GM21515 (cell line): Measurements from ENCODE around the gene HOXA13.

Experiments
- ATAC-seq: cut with Tn5 transposase; IDR thresholded peaks from one replicate; pipeline ENCODE4 v1.9.1; 2021; ENCODE audit not compliant: unreplicated experiment

The HOXA13 gene

DNA sequence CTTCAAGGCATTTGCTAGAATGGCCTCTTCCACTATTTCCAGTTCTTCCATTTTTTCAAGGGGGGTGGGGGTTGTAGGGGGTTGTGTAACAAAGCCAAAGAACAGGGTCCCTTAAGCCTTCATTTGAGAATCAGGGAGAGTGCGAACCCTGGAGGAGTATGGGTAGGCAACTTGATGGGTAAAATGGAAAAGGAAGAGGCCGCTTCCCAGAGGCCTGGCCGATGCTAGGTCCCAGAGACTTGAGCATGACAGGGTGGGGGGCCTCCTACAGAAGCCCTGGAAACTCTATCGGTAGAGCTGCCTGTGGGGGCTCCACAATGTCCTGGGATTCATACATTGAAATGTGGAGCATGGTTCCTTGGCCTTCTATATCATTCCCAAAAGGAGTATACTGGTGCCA lies 9.1 kb upstream of the HOXA13 start:
- no peak for ATAC-seq

DNA sequence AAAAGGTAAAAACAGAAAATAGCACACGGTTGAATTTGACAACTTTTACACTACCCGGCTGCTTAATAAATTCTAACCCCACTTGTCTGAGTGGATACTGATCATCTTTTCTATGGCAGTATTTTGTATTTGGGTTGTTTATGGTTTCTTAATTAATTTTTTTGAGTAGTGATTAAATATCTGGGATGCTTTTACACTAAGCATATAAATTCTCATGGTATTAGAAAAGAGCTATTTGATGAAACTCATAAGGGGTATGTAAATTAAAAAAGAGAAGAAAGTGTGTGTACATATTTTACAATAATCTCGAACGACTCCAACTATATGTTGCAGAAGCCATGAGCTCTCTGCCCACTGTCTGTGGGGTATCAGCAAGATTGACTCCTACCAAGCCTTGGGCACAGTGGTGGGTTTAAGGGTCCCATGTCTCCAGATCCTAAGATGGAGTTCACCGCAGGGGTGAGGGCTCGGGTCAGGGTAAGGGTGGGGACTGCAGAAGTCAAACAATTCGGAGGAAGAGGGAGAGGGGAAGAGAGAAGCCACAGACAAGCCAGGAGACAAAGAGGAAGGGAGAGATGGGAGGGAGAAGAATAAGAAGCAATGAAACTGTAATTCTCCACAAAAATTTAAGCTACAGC lies 7.6 kb upstream of the HOXA13 start:
- no peak for ATAC-seq

DNA sequence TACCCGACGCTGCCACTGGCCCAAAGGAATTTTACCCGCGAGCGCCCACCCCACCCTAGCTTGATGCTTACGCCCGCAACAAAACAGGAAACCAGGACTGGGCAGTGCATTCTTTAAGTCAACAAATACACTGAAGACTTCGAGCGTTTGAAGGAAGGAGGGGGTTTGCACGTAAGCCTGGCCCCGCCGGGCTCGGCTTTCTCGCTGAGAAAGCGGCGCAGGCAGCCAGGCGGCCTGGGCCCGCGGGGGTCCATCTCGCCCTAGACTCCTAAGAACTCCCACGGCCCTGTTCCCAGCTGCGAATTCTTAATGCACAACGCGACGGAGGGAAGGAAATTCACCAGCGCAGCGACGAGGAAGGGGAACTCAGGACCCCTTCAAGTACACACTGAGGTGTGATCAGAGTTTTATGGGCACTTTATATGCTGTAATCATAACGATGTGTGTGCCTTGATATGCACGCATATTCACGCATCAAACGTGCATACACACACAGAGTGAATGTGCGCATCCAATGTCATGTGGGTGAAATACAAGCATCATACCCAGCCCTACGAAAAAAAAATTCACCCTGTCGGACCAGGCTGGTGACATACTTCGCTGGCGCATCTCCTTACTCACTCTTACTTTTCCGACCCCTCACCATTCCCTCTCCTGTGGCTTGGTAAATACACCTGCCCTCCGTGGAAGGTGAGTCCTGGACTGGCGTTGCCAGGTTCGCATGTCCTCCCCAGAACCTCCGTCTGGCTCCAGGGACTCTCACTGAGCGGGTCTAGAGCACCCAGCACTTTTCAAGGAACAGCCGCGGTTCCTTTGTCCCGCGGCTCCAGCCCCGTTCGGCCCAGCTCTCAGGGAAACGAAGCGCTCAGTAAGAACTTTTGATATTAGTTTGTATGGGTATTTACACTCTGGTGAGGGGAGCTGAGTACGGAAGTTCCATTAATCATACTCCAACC lies 5.7 kb upstream of the HOXA13 start:
- ATAC-seq, result no peak

DNA sequence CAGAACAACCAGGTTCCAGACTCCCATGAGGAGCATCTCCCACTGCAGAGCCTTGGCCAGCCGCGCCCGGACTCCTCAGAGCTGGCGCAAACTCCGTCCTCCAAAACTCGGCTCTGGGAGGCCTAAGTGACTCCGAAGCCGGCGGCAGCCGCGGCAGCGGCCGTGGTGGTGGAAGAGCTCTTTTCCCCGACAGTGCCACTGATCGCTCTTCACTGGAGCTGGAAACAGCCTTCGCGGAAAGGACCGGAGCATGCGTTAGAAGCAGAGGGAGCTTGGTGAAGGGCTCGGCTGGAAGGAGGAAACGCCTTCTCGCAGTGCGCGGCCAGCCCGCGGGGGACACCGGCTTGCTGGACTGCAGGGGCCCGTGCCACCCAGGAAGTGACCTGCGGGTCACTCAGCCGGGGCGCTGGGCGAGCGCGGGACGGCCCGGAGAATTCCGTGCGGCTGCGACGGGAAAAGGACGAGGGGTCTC lies 5.0 kb upstream of the HOXA13 start:
- ATAC-seq, result no peak

DNA sequence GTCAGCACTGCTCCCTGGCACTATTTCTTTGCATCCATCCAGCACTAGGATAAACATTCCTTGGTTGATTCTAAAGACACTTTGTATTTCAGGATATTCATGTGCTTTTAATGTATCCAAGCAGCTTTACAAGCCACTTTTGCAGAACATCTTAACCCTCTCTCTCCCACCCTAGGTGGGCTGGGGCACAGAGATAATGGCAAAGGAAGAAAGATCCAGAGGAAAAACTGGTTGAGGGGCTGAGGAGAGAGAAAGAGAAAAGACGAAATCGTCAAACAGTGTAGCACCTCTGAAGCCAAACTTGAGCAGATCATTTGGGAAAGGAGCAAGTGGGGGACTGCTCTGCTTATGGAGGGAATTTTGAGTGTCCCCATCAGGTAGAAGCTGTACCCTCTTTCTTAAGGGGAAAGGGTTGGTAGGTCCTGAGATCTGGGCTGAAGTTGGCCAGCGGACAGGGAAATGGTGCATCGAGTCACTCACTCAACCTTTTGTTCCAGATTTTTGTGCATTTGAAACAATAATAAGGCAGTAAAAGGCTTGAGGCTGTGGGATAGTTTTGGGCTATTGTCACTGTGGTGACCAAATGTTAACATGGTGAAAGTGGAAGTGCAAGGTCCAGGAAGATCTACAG lies 4.2 kb upstream of the HOXA13 start:
- ATAC-seq, result no peak

DNA sequence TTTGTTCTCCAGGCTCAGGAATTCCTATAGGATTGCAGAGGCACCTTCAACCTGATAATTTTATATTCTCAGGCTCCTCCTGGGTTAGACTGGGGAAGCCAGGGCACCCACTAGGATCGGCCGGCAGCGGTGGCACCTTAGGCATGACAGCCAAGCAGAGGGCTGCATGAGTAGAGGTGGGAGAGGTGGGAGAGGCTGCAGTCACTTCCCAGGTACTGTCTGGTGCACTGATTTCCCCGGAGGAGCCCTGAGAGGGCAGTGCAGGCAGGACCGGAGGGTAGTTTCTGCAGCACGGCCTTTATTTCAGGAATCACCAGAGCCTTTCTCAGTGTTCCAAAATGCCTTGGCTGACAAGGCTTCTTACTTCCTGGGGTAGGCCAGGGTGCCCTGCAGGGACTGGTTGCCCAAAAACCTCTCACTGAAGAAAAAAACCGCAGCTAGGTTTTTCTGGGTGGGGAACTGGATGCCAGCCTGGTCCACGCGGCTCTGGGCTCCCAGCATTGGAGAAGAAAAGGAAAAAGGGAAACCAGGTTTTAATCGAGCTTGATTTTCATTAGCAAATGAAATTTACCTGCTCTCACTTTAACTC lies 3.6 kb upstream of the HOXA13 start:
- ATAC-seq, result no peak

DNA sequence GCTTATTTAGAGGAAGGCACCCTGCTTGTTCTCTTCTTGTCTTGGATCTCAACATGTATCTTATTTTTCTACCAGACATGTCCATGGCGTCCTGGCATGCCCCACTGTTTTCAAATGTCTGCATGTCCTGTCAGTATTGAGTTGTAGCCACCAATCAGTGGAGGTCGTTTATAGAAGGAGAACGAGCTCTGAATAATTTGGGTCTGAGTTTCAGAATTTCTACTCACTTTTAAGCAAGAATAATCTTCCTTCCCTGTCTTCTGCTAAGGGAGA lies 2.9 kb upstream of the HOXA13 start:
- no peak for ATAC-seq

DNA sequence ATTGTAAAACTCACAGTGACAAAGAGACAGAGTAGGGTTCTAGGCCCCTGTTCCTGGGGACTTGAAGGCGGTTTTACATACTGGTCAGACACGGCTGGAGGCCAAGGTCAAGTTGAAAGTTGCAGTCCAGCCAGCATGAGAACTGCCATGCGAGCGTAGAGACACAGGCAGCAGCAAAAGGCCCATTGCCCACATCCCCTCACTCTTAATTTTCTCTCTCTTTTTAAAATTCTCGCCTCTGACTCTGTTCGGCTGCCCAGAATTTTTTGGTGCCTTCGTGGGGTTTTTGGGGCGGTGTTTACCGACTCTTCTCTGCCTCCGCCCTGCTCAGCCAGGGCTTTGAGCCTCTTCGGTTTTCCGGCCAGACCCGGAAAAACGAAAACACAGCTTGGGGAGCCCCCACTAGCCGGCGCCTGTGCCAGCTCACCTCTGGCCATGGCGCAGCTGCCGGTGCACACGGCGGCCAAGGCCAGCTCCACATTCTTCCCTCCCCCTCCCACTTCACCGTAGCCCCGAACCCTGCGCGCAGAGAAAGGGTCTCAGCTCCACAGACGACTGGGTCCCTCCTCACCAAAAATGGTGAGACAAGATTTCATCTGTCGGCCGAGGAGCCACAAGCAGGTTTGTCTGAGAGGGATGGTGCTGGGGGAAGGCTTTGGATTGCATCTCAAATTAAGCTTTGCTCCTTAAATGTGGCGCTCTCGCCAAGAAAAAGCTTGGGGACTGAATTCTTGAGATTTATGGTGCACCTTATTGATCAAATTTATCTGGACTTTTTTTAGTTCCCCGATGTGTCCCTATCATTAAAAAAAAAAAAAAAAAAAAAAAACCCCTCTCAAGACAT lies 2.3 kb upstream of the HOXA13 start:
- ATAC-seq, result no peak

DNA sequence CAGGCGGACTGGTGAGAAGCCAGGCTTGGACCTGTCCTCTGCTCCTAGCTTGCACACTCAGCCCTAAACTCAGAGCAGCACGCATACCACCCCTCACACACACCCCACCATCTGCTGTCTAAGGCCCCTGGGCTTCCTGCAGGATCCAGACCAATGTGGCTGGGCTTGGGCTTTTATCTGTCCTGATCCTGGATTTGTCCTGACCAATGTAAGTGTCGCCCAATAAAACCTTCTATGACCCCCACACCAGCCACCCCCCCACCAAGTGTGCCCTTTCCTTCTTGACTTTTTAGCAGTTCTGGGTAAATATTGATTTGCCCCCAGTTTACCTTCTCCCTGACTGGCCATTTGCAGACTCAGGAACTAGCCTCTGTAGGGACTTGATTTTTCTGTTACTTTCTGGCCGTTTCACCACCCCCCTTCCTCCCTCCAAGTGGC lies 1.7 kb upstream of the HOXA13 start:
- ATAC-seq, result no peak

DNA sequence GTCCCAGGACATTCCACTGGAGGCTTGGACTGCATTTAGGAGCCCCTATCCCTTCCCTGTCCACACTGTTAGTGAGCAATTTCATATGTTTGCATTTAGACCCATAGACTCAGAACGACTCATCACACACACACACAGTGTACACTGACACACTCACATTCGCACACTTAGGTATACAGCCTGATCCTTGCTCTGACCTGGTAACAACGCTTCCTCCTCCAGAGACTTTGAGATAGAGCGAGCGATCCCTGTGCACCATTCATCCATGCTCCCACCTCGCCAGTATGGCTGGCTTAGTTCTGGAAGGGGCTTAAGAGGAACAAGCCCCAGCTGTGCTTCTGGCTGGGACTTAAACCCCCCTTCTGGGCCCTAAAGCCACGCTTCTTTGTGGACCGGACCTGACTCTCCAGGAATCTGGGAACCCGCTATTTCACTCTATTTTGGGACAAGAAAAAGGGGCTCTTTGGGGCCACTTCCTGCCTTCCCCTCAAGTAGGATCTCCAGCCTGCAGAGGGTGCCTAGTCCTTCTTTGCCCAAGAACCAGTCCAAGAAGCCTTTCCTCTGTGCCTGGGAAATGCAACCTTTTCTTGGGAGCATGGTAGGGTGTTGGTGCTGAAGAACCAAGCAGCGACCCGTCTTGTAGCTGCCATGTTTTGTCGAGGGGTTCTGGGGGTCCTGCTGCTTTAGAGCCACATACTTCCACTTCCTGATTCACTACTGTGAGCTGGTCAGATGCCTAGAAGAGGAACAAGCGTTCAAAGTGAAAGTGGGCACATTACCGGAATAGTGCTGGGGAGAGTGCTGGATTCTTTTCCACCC lies 1.1 kb upstream of the HOXA13 start:
- ATAC-seq, result no peak

DNA sequence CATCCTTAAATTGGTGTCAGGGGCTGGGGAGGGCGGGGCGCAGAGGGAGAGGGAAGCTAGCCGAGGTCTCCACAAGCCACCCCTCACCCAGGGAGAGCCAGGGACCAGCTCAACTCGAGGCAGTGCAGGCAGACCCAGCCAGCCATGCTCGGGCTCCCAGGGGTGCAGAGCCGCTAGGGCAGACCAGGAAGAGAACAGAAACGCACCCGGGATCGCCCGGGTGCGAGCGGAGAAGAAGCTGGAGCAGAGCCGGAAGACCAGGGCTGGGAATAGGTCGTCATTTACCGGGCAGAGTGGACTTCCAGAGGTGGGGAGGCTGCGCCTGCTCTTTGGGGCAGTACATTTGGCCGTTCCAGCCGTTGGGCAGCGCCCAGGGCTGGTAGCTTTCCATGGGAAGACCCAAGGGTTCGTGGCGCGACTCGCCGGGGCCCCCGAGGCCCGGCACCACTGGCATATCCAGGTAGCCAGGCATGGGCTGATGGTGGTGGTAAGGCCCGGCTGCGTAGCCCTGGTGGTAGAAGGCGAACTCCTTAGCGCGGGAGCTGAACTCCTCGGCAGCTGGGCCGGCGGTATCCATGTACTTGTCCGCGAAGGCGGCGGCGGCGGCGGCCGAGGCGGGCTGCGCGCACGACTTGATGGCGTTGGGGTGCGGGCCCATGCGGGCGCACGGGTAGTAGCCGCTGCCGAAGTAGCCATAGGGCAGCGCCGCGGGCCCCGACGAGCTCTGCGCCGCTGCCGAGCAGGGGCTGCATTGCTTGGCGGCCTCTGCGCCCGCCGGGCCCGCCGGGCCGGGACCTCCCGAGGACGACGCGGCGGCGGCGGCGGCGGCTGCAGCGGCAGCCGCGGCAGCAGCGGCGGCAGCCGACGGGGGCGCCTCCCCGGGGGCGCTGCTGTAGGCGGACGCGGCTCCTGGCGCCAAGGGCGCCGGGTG lies 755 bp downstream of the HOXA13 start:
- ATAC-seq, result no peak

DNA sequence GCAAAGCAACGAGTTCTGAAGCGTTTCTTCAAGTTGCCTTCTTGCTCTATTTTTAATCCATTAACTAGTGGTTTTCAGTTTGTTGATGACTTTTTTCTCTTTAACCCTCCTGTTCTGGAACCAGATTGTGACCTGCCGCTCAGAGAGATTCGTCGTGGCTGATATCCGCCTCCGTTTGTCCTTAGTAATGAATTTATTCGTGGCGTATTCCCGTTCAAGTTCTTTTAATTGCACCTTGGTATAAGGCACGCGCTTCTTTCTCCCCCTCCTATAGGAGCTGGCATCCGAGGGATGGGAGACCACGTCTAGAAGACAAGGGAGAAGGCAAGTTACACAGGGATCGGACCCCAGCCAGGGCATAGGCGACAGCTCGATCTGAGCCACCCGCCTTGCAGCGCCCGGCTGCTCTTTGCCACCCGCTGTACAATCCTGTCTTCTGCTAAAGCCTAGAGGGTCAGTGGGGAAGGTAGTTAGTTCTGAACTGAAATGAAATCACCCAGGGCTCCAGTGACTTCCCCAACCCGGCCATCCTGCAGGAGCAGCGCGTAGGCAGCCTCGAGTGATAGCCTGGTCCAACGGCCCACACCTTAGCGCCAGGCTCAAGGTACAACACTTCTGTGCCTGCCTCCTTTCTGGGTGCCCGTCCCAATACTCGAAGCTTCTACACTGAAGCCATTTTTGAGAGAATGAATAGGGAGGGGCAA lies 1.6 kb downstream of the HOXA13 start:
- no peak for ATAC-seq

DNA sequence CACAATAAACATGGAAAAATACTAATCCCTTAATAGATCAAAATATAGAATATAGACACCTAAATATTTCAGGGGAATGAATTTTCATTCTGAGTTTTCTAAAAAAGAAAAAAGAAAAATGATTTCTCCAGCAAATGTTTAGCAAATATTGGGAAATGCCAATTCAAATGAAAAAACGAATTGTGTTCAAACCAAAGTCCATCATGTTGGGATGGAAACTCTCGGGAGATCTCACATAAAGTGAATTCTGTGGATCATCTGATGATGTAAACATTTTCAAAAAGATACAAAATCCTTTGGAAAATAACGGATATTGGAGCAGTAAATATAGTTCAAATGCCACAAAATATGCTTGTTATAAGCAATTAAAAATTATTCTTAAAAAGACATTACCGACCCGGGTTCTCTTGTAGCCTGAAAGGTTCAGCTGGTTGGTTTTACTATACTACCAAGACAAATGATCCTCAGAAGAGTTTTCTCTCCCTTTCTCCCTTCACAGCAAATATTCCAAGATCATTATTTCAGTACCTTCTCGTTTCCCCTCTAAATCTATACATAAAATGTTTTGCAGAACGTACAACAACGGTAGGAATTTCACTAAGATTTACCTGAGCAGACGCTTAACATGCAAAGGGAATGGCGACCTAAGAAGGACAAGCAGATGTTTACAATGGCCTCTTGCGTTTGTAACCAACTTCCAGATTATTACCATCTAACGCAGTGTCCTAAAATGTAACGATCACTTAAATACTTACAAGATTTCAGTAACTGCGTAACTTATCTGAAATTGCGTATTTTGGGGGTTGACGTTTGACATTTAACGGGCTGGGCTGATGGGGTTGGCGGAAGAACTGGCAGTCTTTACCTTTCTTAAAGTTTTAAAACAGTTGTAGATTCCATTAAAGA lies 2.5 kb downstream of the HOXA13 start:
- no peak for ATAC-seq

DNA sequence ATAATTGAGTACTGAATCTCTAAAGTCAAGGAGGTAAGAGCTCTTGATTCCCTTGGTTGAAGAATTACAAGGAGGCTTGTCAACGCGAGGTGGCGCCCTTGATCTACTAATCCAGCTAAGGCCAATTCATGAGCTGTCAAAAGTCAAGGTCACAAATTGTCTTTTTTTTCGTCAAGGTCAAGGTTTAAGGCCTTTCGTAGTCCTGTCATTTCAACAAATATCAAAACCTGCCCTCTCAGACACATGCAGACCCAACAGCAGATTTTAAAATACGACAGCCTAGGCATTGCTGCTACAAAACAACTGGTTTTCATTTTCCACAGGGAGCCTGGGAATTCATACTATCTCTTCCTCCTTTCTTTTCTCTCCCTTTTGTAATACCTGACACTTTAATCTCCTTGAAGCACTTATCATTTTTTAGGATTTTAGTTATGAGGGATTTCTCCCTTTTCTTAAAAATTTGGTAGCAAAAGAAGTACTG lies 3.6 kb downstream of the HOXA13 start:
- ATAC-seq, result no peak

DNA sequence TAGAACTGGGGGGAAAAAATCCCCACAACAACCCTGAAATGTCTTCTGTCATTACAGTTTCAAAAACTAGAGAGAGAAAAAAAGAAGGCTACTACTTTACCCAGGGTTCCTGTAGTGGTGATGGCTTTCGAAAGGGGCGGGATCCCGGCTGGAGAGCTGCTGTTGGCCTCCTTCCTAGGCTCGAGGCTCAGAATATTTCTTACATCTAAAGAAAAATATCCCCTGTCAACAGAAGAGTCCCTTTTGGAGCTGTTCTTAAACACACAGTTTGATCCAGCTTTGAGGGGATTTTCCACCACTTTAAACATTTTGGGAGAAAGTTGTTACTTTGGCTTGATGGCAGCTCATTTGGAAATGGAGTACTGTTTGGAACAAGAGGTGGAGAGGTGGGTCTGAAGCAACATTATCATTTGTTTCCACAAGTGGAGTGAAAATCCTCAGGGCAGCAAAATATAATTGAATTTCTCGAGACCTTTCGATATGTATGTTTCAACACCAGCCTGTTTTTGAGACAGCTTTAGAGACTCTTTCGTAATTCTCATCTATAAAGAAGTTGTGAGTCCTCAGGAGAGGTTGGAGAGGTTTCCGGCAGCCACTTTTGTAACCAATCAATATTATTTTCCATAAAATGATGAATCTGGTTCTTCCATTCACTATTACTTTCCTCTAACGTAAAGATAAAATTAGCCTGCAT lies 5.1 kb downstream of the HOXA13 start:
- ATAC-seq, result no peak

DNA sequence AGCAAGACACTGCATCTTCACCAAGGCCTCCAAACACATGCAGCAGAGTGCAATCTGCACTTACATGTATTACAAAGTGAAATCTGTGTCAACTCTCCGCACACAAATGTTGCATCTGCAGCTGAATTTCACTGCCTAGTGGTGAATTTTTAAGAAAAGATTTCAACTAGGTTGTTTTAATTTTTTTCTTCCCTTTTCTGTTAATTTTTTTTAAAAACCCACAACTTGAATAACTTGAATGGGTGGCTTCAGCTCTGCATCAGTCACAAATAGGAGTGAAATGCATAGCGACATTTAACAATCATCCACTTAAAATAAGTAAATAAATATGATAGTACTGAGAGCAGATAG lies 5.9 kb downstream of the HOXA13 start:
- ATAC-seq, result no peak
